ENCODE measurements around the gene FTO. TPM values are rescaled to one million over a fixed set of nuclear protein-coding genes. Genes with fewer than 3 reads are reported as not detected.

The FTO gene
- total RNA-seq, 1 experiment from 2014 or later = 78.3 TPM

DNA sequence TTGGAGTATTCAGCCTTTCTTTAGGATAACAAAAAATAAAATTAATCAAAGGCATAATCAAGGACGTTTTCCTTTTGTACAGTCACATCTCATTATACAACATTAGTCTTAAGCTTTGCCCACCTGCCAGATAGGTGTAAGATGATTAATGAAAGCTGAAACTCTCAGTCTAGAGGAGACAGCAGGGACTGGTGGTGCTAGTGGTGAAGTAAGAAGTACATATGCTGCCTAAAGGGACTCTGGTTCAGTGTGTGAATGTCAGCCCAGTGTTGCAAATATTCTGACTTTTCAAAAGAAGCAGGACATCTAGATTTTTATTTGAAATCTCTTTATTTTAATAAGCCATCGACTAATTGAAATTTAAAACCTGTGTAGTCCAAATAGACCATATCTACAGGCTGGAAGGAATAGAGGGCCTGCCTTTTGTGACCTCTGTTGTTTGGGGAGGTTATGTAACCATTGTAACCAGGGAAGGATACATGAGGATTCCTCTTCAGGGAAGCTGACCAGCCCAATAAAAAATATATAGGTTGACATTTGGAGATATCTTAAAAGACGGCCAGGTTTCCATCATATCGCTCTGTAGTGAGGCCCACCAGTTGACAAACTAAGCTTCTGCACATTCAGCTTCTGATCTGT, 54.1 kb downstream of the FTO start:
- Histone ChIP-seq H3K9me3 (no peaks in the 10 kb centered on the region), H3K4me3 (ENCODE audit: low read depth, low read length) (no peak overlapping the region), H3K27me3 (replicated peaks; ENCODE audit: control insufficient read depth, insufficient read depth, low read length) (no peaks in the 10 kb centered on the region), H3K36me3 (ENCODE audit: control insufficient read depth, insufficient read depth, low read length) (no peaks in the 10 kb centered on the region), H3K4me1 (peaks cover 56% of the 10 kb centered on the region)
- peak overlapping the region; percentile 69 for H3K27ac Mint-ChIP-seq (ENCODE audit: unreplicated experiment)
- H3K36me3 Mint-ChIP-seq (ENCODE audit: insufficient read depth, unreplicated experiment) = no peaks in the 10 kb centered on the region
- H3K4me1 Mint-ChIP-seq (ENCODE audit: low read depth, unreplicated experiment) = peaks cover 57% of the 10 kb centered on the region
- no peak for DNase-seq
- TF ChIP-seq, protein P1, sequence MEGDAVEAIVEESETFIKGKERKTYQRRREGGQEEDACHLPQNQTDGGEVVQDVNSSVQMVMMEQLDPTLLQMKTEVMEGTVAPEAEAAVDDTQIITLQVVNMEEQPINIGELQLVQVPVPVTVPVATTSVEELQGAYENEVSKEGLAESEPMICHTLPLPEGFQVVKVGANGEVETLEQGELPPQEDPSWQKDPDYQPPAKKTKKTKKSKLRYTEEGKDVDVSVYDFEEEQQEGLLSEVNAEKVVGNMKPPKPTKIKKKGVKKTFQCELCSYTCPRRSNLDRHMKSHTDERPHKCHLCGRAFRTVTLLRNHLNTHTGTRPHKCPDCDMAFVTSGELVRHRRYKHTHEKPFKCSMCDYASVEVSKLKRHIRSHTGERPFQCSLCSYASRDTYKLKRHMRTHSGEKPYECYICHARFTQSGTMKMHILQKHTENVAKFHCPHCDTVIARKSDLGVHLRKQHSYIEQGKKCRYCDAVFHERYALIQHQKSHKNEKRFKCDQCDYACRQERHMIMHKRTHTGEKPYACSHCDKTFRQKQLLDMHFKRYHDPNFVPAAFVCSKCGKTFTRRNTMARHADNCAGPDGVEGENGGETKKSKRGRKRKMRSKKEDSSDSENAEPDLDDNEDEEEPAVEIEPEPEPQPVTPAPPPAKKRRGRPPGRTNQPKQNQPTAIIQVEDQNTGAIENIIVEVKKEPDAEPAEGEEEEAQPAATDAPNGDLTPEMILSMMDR (IDR thresholded peaks at IDR 0.05; ENCODE audit: insufficient read depth in 1 of 2, low read depth in 1 of 2, low read length in 1 of 2, severe bottlenecking in 1 of 2, unreplicated experiment in 1 of 2) = no peak
- CTCF ChIA-PET = no interaction called here
- intact Hi-C loops (cut with micrococcal nuclease; ENCODE audit: unreplicated experiment) = loop anchor here (5.0 kb wide), 1 partner anchor 56 kb away; the partner anchor contains the start of genes FTO and RPGRIP1L
- H3K4me3 Mint-ChIP-seq (ENCODE audit: unreplicated experiment) = no peak overlapping the region
- no peaks in the 10 kb centered on the region for H3K9me3 Mint-ChIP-seq (ENCODE audit: unreplicated experiment)
- no peaks in the 10 kb centered on the region for H3K27me3 Mint-ChIP-seq (ENCODE audit: insufficient read depth, unreplicated experiment)
- POLR2A ChIA-PET = no interaction called here
- no TSS peak for BruUV-seq (replicated peaks)

DNA sequence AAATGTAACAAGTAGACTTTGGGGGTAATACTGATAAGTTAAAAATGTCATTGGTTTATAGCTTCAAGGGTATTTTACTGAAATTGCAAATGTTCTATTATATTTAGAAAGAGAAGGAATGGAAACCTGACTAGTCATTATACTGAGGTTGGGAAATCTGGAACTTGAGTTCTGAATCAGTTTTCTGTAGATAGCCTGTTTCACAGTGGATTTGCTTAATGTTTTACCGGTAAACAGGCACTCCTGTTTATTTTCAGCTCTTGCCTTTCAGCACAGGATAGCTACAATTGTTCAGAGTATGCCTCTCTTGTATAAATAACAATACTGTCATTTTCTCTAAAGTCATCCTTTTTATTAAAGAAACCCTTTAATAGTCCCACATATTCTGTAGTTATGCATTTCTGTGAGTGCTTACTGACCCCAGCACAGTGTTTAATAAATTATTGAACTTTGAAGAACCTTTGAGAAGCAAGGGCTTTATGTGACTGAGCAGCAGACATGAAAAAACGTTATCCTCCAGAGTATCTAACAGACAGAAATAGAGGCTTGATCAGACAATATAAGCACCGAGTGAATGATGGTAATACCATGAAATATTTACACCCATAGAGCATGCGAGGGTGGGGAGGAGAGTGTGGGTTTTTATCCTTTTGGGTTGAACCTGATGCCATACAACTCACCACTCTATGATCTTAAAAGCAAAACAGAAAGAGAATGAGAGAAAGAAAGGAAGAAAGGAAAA, 58.2 kb downstream of the FTO start:
- no peak overlapping the region for H3K4me3 ChIP-seq (ENCODE audit: low read depth, low read length)
- Mint-ChIP-seq H3K36me3 (ENCODE audit: insufficient read depth, unreplicated experiment) (no peaks in the 10 kb centered on the region), H3K27ac (ENCODE audit: unreplicated experiment) (no peak overlapping the region), H3K9me3 (ENCODE audit: unreplicated experiment) (no peaks in the 10 kb centered on the region), H3K27me3 (ENCODE audit: insufficient read depth, unreplicated experiment) (no peaks in the 10 kb centered on the region), H3K4me3 (ENCODE audit: unreplicated experiment) (no peak overlapping the region), H3K4me1 (ENCODE audit: low read depth, unreplicated experiment) (peaks cover 42% of the 10 kb centered on the region)
- ChIA-PET CTCF (no interaction called here), POLR2A (interaction anchor here (0.6 kb wide), 1 partner anchor 17 kb away, joined by 3 read pairs; no protein-coding TSS in a partner anchor)
- H3K27me3 ChIP-seq (replicated peaks; ENCODE audit: control insufficient read depth, insufficient read depth, low read length) = no peaks in the 10 kb centered on the region
- H3K4me1 ChIP-seq = peaks cover 50% of the 10 kb centered on the region
- TF ChIP-seq, protein P1 (IDR thresholded peaks at IDR 0.05; ENCODE audit: insufficient read depth in 1 of 2, low read depth in 1 of 2, low read length in 1 of 2, severe bottlenecking in 1 of 2, unreplicated experiment in 1 of 2) = no peak
- no peaks in the 10 kb centered on the region for H3K36me3 ChIP-seq (ENCODE audit: control insufficient read depth, insufficient read depth, low read length)
- no TSS peak for BruUV-seq (replicated peaks)
- DNase-seq = no peak
- intact Hi-C loops (cut with micrococcal nuclease; ENCODE audit: unreplicated experiment) = no loop called here
- no peaks in the 10 kb centered on the region for H3K9me3 ChIP-seq

DNA sequence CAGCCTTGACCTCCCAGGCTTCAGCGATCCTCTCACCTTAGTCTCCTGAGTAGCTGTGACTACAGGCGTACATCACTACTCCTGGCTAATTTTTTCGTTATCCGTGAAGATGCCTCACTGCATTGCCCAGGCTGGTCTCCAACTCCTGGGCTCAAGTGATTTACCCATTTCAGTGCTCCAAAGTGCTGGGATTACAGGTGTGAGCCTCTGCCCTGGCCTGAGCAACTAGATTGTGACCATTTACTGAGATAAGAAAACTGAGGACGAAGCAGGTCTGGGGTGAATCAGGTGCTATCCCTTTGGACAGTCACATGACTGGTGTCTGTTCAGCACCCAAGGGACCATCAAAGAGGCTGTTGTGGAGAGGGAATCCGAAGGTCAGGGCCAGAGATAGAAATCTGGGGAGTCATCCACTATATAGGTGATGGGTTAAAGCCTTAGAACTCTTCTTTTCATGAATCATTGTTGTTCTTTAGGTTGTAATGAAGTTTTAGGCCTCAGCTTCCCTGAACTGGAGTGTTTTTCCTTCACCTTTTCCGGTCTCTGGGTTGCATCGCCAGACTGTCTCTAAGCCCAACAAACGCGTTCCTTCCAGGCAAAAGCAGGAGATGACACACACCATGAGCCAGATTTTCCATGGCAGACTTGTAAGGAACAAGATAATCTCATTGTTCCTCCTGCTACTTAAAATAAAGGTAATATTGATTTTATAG, 62.5 kb downstream of the FTO start:
- TF ChIP-seq, protein P1 (IDR thresholded peaks at IDR 0.05; ENCODE audit: insufficient read depth in 1 of 2, low read depth in 1 of 2, low read length in 1 of 2, severe bottlenecking in 1 of 2, unreplicated experiment in 1 of 2) = no peak
- Histone ChIP-seq H3K9me3 (no peaks in the 10 kb centered on the region), H3K4me1 (peaks cover 54% of the 10 kb centered on the region), H3K4me3 (ENCODE audit: low read depth, low read length) (no peak overlapping the region), H3K36me3 (ENCODE audit: control insufficient read depth, insufficient read depth, low read length) (no peaks in the 10 kb centered on the region), H3K27me3 (replicated peaks; ENCODE audit: control insufficient read depth, insufficient read depth, low read length) (no peaks in the 10 kb centered on the region)
- no peak overlapping the region for H3K27ac Mint-ChIP-seq (ENCODE audit: unreplicated experiment)
- no TSS peak for BruUV-seq (replicated peaks)
- no peaks in the 10 kb centered on the region for H3K27me3 Mint-ChIP-seq (ENCODE audit: insufficient read depth, unreplicated experiment)
- POLR2A ChIA-PET = no interaction called here
- CTCF ChIA-PET = interaction anchor here (0.5 to 1.0 kb wide), 2 partner anchors 64 to 217 kb away, joined by 3 to 5 read pairs; no protein-coding TSS in a partner anchor
- H3K4me1 Mint-ChIP-seq (ENCODE audit: low read depth, unreplicated experiment) = peaks cover 30% of the 10 kb centered on the region
- no peaks in the 10 kb centered on the region for H3K36me3 Mint-ChIP-seq (ENCODE audit: insufficient read depth, unreplicated experiment)
- DNase-seq = peak in 1 of 2 experiments; percentile 45
- no peak overlapping the region for H3K4me3 Mint-ChIP-seq (ENCODE audit: unreplicated experiment)
- no peaks in the 10 kb centered on the region for H3K9me3 Mint-ChIP-seq (ENCODE audit: unreplicated experiment)
- intact Hi-C loops (cut with micrococcal nuclease; ENCODE audit: unreplicated experiment) = no loop called here
